Ovary (tissue), 9 donors: ENCODE measurements around the gene NFIL3. TPM values are rescaled to one million over a fixed set of nuclear protein-coding genes. Genes with fewer than 3 reads are reported as not detected.

Experiments used
- DNase-seq, 5 donors: peaks; one replicate each; pipeline ENCODE4 v3.0.0-alpha.2; 2019 to 2020
- H3K27ac ChIP-seq, 2 donors: fragments of 200-600 bp; one replicate each; pipeline versions ENCODE4 v1.5.1 to v1.8.0; 2019 to 2022
- H3K27me3 ChIP-seq: fragments of 200-600 bp; one replicate; pipeline ENCODE4 v1.8.0; 2022
- H3K36me3 ChIP-seq: fragments of 200-600 bp; sonication (generic); one replicate; pipeline ENCODE4 v1.5.1; 2019
- H3K4me1 ChIP-seq: one replicate; pipeline ENCODE4 v1.8.1; 2013; ENCODE audit warnings: mild to moderate bottlenecking, moderate library complexity; ENCODE audit not compliant: insufficient read depth
- H3K4me3 ChIP-seq: fragments of 200-600 bp; sonication (generic); one replicate; pipeline ENCODE4 v1.5.1; 2017
- H3K9me3 ChIP-seq, 2 donors: fragments of 200-600 bp in 1 of 2; sonication (generic) in 1 of 2; one replicate each; pipeline versions ENCODE4 v1.5.1 to v1.8.1; 2013 to 2019; ENCODE audit warnings: mild to moderate bottlenecking in 1 of 2, moderate library complexity in 1 of 2
- CTCF ChIP-seq, 3 donors: fragments of 450-650 bp in 2 of 3; fragments of 200-600 bp in 1 of 3; IDR thresholded peaks; one replicate each; pipeline versions ENCODE4 v1.5.1 to v1.8.0; 2016 to 2022; ENCODE audit warnings: antibody characterized with exemption in 3 of 3, mild to moderate bottlenecking in 1 of 3
- EP300 ChIP-seq: sonication (generic); formaldehyde crosslinking; IDR thresholded peaks from one replicate; pipeline ENCODE4 v1.6.1; 2017; ENCODE audit warnings: antibody characterized with exemption
- POLR2A ChIP-seq: fragments of 450-650 bp; IDR thresholded peaks from one replicate; pipeline ENCODE4 v1.6.1; 2017; ENCODE audit warnings: antibody characterized with exemption, mild to moderate bottlenecking, moderate library complexity
- WGBS, 3 donors: extraction: QIAGEN DNeasy Blood & Tissue Kit in 1 of 3; methylation state at CpG; one replicate each; pipeline versions ENCODE4 v1.1.5 to v1.1.7; 2013 to 2017; 5-methylcytosine and 5-hydroxymethylcytosine counted together
- intact Hi-C, 4 donors: fragments of 100-400 bp; cut with DNase I; formaldehyde crosslinking; loops; one replicate each; pipeline versions ENCODE4 v1.11.0 to v1.15.1; 2022 to 2023
- polyA plus RNA-seq, 2 donors: library from polyadenylated mRNA; stranded (reverse); fragments of 200-250 nt in 1 of 2; fragments of 350-450 nt in 1 of 2; fragmentation: Illumina TruSeq in 1 of 2; extraction: RNeasy Lipid Tissue Mini Kit (QIAGEN cat#74804) in 1 of 2; gene quantifications; one replicate each; pipeline ENCODE4 v1.2.3, GENCODE V29; 2013 to 2014
- total RNA-seq, 7 donors: library from RNA; depleted of rRNA in 2 of 7; stranded (reverse); fragments of >200 nt in 2 of 7; fragmentation: NEBNext Ultra II Directional in 3 of 7; extraction: Animal tissue kit (Norgen Biotek cat#: 25700) in 3 of 7; gene quantifications; one replicate each; pipeline versions ENCODE4 v1.1.0 to v1.2.4, GENCODE V29; 2016 to 2023
- donor health status: DM: no; HTN: no; CAD: no; lungs with moderate emphysema.
- donor health status: DM: no; HTN: no; CAD: no.
- donor health status: Bipolar disorder and iron deficiency.
- donor health status: DM: yes; HTN: yes; CAD: no.
- donor health status: DM: no; HTN: no; CAD: no.
- donor health status: DM: yes; HTN: yes; CAD: no.

Gene NFIL3
- total and polyA plus RNA-seq, 9 donors = 31.8 to 87.0 (median 45.7) TPM

GRCh38 chr9:91415290-91415689 is 8.3 kb downstream of the NFIL3 start:
- no peak for DNase-seq
- H3K4me1 ChIP-seq = peaks cover 5% of the 10 kb centered on the region
- H3K4me3 ChIP-seq = no peak overlapping the region
- H3K27ac ChIP-seq = no peak overlapping the region
- H3K36me3 ChIP-seq = no peaks in the 10 kb centered on the region
- no peaks in the 10 kb centered on the region for H3K9me3 ChIP-seq
- H3K27me3 ChIP-seq = no peaks in the 10 kb centered on the region
- intact Hi-C loops = no loop called here
- 92 to 99% (median 98%) methylated on average over 3 of the region's 3 CpGs for WGBS, 3 donors
- TF ChIP-seq CTCF (IDR thresholded peaks at IDR 0.05) = no peak
- TF ChIP-seq EP300 = no peak
- no peak for TF ChIP-seq POLR2A

DNA sequence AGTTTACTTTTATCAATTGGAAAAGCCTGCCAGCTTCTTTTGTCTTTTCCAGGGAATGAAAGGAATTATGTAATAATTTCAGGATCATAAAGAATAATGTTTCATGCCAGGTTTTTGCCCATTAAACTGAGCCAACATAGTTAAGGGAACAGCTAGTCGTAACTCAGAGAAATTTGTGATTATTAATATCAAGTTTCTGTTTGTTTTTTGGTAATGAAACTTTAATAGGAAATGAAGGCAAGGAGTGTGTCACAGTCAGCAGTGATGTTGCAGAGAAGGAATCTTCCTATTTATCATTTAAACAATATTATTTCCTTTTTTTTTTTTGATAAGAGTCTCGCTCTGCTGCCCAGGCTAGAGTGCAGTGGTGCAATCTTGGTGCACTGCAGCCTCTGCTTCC is 10.7 kb downstream of the NFIL3 start:
- 85 to 88% (median 85%) methylated on average over 2 of the region's 2 CpGs for WGBS, 3 donors
- intact Hi-C loops = no loop called here
- no peak overlapping the region for H3K27ac ChIP-seq
- TF ChIP-seq CTCF (IDR thresholded peaks at IDR 0.05) (no peak), POLR2A (no peak), EP300 (no peak)
- no peaks in the 10 kb centered on the region for H3K36me3 ChIP-seq
- no peaks in the 10 kb centered on the region for H3K9me3 ChIP-seq
- DNase-seq = no peak
- peaks cover 1% of the 10 kb centered on the region for H3K4me1 ChIP-seq
- H3K4me3 ChIP-seq = no peak overlapping the region
- H3K27me3 ChIP-seq = no peaks in the 10 kb centered on the region

GRCh38 chr9:91411096-91411771 is 12.4 kb downstream of the NFIL3 start:
- no peak overlapping the region for H3K4me3 ChIP-seq
- no peaks in the 10 kb centered on the region for H3K36me3 ChIP-seq
- H3K4me1 ChIP-seq = peaks cover 1% of the 10 kb centered on the region
- intact Hi-C loops = no loop called here
- 69 to 73% (median 72%) methylated on average over 5 of the region's 5 CpGs for WGBS, 3 donors
- no peak for DNase-seq
- H3K27ac ChIP-seq = no peak overlapping the region
- no peaks in the 10 kb centered on the region for H3K27me3 ChIP-seq
- no peak for TF ChIP-seq POLR2A
- no peak for TF ChIP-seq CTCF (IDR thresholded peaks at IDR 0.05)
- TF ChIP-seq EP300 = no peak
- no peaks in the 10 kb centered on the region for H3K9me3 ChIP-seq

- TF ChIP-seq CTCF (IDR thresholded peaks at IDR 0.05) = no peak
- no peak for TF ChIP-seq EP300
- no peak for TF ChIP-seq POLR2A
- intact Hi-C loops = no loop called here
- whole genome bisulfite sequencing, 3 donors = 93 to 94% (median 94%) methylated on average over 12 of the region's 12 CpGs
- H3K9me3 ChIP-seq = no peaks in the 10 kb centered on the region
- H3K27me3 ChIP-seq = no peaks in the 10 kb centered on the region
- H3K4me1 ChIP-seq = no peaks in the 10 kb centered on the region
- no peak overlapping the region for H3K4me3 ChIP-seq
- H3K36me3 ChIP-seq = no peaks in the 10 kb centered on the region
- no peak overlapping the region for H3K27ac ChIP-seq
- no peak for DNase-seq
Measured at GRCh38 chr9:91410161-91410560, 13.5 kb downstream of the NFIL3 start.
